ENCODE data around the gene TNFRSF12A. TPM values are rescaled to one million over a fixed set of nuclear protein-coding genes. Genes with fewer than 3 reads are reported as not detected.

TNFRSF12A gene
- total and polyA plus RNA-seq, 9 of the 15 experiments (the other 6 are each of a cell fraction or from before 2014, with no cell fraction given), result 0.41 to 61.8 (median 26.5) TPM

GRCh38 chr16:3038256-3038655 lies 18.1 kb downstream of the TNFRSF12A start:
- H3K9me3 ChIP-seq (replicated peaks; ENCODE audit: control insufficient read depth, insufficient read depth, low read depth, low read length), result no peaks in the 10 kb centered on the region
- H3K79me2 ChIP-seq (ENCODE audit: control insufficient read depth, insufficient read depth, low read length), result no peaks in the 10 kb centered on the region
- peak overlapping the region in 1 of 2 experiments; percentile 17; a peak in 1 of 4 replicates for H3K9ac ChIP-seq (ENCODE audit: insufficient read depth in 1 of 2, low read depth in 2 of 2, low read length in 2 of 2)
- peaks cover 54 to 67% of the 10 kb centered on the region in 2 experiments for H3K27me3 ChIP-seq (ENCODE audit: control insufficient read depth in 2 of 2, insufficient read depth in 2 of 2, low read length in 2 of 2)
- no peaks in the 10 kb centered on the region for H3K36me3 ChIP-seq (ENCODE audit: control insufficient read depth, insufficient read depth, low read length)
- no peak overlapping the region for H3K4me3 ChIP-seq
- H3K4me2 ChIP-seq (ENCODE audit: insufficient read depth, low read length), result no peak overlapping the region
- in situ Hi-C loops (cut with MboI) (no loop called here), intact Hi-C loops (cut with micrococcal nuclease) (no loop called here)
- ChIA-PET CTCF (ENCODE audit: low intra/inter-chr PET ratio) (no interaction called here), POLR2A (interaction anchor here (0.6 to 1.0 kb wide), 3 partner anchors 38 to 197 kb away, joined by 3 read pairs; partner anchors contain the start of gene ZNF200)
- WGBS (ENCODE audit: insufficient coverage, low coverage, missing lambda C conversion rate), result 6% methylated on average over 11 of the region's 11 CpGs
- H2AFZ ChIP-seq (ENCODE audit: low read depth, low read length), result no peak overlapping the region
- peaks cover 0 to 16% of the 10 kb centered on the region in 2 experiments; a peak in 2 of 5 replicates for H3K4me1 ChIP-seq (replicated peaks in 1 of 2; ENCODE audit: control insufficient read depth in 2 of 2, insufficient read depth in 2 of 2, low read length in 2 of 2)
- no peak overlapping the region for H3K27ac ChIP-seq (ENCODE audit: extremely low read depth, low read depth, low read length)
- H3K9me1 ChIP-seq (ENCODE audit: control insufficient read depth, insufficient read depth, low read length), result no peaks in the 10 kb centered on the region
- ATAC-seq (peak; percentile 61), DNase-seq (ENCODE audit: extremely low read depth in 1 of 4, low spot score in 3 of 4) (no peak), FAIRE-seq (no peak)
- BruUV-seq (replicated peaks), result no TSS peak
- peaks cover 8% of the 10 kb centered on the region for H4K20me1 ChIP-seq (replicated peaks; ENCODE audit: control insufficient read depth, insufficient read depth, low read length)
- TF ChIP-seq MTF1 (CRISPR knock-in tag; IDR thresholded peaks at IDR 0.05; ENCODE audit: borderline replicate concordance) (no peak), CEBPB (tag; IDR thresholded peaks at IDR 0.05) (peak; percentile 77), ZNF57 (CRISPR knock-in tag; IDR thresholded peaks at IDR 0.05) (no peak), IFI16 (CRISPR knock-in tag; IDR thresholded peaks at IDR 0.05) (no peak), ATF1 (CRISPR knock-in tag; IDR thresholded peaks at IDR 0.05) (no peak), ATF1 (tag; IDR thresholded peaks at IDR 0.05) (no peak), TRIM24 (IDR thresholded peaks at IDR 0.05) (no peak), SIN3B (IDR thresholded peaks at IDR 0.05; ENCODE audit: low read depth) (no peak), CREB5 (CRISPR knock-in tag; IDR thresholded peaks at IDR 0.05) (no peak), GATAD2A (IDR thresholded peaks at IDR 0.05) (no peak), CEBPG (CRISPR knock-in tag; IDR thresholded peaks at IDR 0.05) (peak; percentile 89), CEBPG (tag; conservative IDR thresholded peaks at IDR 0.05 in 1 of 2, IDR thresholded peaks at IDR 0.05 in 1 of 2) (peak; percentile 53 to 78; a peak in 3 of 4 replicates), PRMT5 (CRISPR knock-in tag; IDR thresholded peaks at IDR 0.05) (no peak), SAFB2 (IDR thresholded peaks at IDR 0.05; ENCODE audit: borderline replicate concordance, low read depth, low read length, severe bottlenecking) (no peak), NFE2 (IDR thresholded peaks at IDR 0.05; ENCODE audit: low read depth) (no peak), CHD4 (IDR thresholded peaks at IDR 0.05; ENCODE audit: insufficient read depth, insufficient replicate concordance, low read depth, low read length, poor library complexity, severe bottlenecking) (no peak), MEIS2 (IDR thresholded peaks at IDR 0.05; ENCODE audit: partially characterized antibody) (no peak), ZNF445 (CRISPR knock-in tag; IDR thresholded peaks at IDR 0.05; ENCODE audit: low read depth) (no peak), NRF1 (conservative IDR thresholded peaks at IDR 0.05 in 1 of 2, IDR thresholded peaks at IDR 0.05 in 1 of 2) (no peak), MYBL2 (IDR thresholded peaks at IDR 0.05; ENCODE audit: low read depth) (no peak), MYBL2 (CRISPR knock-in tag; IDR thresholded peaks at IDR 0.05; ENCODE audit: borderline replicate concordance) (no peak), RUNX1 (IDR thresholded peaks at IDR 0.05; ENCODE audit: low read depth) (no peak)
- TF ChIP-seq, protein P1, sequence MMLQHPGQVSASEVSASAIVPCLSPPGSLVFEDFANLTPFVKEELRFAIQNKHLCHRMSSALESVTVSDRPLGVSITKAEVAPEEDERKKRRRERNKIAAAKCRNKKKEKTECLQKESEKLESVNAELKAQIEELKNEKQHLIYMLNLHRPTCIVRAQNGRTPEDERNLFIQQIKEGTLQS (IDR thresholded peaks at IDR 0.05), result peak; percentile 79
- TF ChIP-seq, protein P1 (CRISPR knock-in tag; conservative IDR thresholded peaks at IDR 0.05), result no peak

Data from K562 (cell line).